Measurements from ENCODE around the gene SYT8.
"Not testable (repeated sequence)": the region's sequence is repeated elsewhere in the genome, so short reads cannot be mapped to it uniquely, and the experiment has no call there.

The SYT8 gene

DNA sequence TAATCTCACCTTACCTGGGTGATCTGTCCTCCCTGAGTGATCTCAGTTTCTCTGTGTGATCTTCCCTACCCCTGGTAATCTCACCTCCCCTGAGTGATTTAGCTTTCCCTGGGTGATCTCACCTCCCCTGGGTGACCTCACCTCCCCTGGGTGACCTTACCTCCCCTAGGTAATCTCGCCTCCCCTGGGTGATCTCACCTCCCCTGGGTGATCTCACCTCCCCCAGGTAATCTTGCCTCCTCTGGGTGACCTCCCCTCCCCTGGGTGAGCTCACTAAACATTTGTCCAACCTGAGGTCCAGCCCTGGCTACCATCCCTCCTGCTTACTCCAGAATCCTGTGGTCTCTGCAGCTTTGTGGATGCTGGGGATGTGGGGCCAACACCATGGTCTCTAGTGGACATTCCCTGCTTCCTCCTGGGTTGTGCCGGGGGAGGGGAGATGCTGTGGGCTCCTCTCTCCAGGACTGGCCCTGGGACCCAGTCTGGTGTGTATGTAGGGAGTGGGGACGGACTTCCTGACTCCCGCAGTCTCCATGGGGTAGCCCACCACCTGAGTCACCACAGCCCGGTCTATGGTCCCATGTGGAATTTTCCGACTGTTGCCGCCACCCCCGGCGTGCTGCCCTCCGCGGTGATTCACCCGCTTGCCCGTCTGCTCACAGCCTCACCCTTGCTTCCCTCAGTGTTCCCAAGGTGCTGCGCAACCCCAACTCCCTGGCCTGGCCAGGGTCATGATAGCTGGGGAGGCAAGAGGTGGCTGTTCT lies 28.0 kb downstream of the SYT8 start:
- no peak for DNase-seq

DNA sequence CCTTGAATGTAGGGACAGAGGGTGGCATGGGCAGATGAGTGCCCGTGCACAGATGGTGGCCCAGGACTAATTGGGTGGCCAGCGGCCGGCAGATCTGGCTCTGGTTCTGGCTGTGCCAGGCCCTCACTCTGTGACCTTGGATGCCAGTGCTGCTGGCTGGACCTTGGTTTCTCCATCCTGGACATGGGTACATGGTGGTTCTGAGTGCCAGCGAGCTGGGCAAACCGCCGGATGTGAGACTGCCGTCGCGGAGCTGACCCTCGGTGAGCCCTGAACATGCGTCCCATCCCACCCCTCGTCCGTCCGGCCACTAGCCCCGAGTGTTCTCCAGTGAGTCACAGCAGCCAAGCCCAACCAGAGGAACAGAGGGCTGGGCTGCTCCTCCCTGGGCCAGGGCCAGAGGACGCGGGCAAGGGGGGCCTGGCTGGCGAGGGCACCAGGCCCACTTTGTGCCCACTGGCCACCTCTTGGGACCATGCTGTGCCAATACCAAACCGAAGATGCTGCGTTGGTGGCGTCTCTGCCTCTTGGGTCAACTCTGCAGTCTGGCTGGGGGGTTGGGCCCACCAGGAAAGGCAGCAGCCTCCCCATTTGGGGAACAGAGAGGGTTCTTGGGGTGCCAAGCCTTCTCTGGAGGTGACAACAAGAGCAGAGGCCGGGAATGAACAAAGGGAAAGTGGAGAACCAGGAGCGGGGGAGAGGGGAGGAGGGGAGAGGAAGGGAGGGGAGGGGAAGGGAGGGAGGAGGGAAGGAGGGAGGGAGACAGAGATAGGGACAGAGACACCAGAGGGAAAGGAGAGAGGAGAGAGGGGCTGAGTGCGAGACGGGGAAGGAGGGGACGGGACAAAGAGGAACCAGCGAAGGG lies 28.8 kb downstream of the SYT8 start:
- no peak for DNase-seq

DNA sequence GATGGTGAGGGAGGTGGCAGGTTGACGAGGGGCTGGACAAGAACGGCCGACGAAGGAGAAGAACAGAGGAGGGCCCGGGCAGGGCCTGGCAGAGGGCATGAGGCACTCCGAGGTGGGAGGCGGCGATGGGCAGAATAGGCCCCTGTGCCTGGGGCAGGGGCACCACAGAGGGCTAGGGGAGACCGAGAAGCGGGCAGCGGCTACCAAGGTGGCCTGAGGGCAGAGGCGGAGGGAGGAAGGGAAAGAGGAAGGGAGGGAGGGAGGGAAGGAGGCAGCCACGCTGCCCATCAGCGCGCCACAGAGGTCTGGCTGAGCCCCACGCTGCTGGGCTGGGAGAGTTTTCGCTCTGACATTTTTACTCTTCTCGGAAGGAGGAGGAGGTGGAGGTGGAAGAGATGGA lies 29.4 kb downstream of the SYT8 start:
- no peak for DNase-seq

DNA sequence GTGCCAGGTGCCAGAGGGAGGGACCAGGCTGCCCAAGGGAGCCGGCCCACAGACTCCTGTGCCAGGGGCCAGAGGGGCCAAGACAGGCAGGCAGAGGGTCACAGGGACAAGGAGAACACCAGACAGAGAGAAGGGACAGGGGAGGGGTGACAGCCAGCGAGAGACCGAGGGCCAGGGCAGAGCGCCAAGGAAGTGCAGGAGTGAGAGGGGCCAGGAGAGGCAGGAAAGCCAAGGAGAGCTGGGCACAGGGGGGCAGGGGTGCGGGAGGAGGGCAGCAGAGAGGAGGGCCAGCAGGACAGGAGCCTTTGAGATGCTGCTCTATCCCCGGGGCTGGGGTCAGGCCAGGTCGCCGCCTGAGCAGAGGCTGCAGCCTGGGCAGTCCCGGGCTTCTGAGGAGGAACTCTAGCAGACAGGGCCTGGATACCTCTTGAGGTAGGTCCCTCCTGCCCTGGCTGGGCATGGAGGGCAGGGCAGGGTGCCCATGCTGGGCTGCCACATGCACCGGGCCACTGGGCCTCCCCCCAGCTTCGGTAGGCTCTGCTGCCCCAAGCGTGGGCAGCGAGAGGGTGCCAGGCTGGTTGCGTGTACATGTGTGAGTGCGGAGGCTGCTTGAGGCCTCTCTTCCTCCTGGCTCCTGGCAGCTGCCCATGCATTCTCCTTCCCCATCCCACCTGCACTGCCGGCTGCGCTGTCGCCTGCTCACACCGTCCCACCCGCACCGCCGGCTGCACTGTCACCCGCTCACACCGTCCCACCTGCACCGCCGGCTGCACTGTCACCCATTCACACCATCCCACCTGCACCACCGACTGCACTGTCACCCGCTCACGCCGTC lies 30.3 kb downstream of the SYT8 start:
- no peak for DNase-seq

DNA sequence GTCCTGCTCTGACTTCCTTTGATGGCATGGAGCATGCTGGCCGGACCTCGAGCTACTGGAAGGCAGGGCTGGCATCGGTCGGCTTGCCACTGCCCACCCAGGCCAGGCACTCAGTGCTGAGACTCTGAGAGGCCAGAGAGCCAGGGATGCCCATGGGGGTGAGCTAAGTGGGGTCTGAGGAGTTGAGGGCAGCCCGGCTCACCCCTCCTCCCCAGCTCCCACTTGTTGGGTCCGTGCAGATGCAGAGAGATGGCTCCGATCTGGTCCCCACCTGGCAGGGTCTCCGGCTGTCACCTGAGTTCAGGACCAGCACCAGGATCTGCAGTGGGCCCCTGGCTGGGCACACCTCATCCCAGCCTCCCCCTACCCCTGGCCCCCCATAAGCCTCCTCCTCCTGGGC lies 31.4 kb downstream of the SYT8 start:
- DNase-seq = no peak

DNA sequence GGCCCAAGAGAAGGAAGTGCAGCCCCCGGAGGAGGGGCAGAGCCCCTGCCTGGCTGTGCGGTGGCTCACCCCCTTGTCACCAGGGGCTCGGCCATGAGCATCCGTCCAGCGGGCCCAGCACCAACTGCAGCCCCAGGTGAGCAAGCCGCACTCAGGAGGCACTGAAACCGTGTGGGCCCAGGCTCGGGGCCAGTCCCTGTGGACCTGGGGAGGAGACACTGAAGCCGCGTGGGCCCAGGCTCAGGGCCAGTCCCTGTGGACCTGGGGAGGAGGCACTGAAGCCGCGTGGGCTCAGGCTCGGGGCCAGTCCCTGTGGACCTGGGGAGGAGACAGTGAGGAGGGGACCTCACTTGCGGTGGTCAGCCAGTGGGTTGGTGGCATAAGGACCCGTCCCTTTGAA lies 32.0 kb downstream of the SYT8 start:
- DNase-seq = no peak

DNA sequence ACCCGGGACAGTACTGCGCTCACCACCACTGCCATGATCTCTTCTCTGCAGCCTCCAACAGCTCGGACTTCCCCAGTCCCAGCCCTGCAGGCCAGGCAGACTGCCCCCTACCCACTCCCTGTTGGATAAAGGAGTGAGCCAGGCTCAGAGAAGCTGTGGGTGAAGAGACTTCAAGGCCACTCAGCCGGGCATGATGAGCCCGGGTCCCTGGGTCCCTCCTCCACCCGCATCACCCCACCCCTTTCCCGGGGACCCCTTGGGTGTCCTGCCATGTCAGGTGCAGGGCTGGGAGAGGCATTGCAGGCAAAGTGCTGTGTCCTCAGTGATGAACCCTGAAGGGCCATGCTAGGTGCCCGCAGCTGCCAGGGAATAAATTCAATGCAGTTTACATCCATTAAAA lies 32.6 kb downstream of the SYT8 start:
- DNase-seq = no peak

DNA sequence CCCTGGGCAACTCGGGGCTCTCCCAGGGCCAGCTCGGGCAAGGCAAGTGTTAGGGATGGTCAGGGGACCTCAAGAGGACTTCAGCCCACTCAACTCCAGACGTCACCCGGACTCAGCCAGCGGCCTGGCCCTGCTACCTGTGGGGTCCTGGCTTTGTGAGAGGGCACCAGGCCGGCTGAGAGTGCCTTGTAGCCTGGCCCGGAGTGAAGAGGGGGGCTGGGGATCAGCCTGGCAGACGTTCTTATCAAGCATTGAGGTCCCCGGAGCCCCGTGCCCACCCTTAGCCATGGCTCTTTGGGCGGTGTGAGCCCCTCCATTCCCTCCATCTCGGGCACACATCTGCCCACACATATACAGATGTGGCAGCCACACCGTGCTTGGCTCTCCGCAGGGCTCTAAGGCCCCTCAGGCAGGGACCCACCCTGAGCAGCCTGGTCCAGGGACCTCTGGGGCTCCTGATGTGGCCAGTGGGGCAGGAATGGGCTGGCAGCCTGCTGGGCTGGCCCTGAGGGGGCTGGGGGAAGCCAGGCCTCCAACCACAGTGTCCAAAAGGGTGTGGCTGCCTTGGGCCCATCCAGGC lies 33.4 kb downstream of the SYT8 start:
- DNase-seq = no peak

DNA sequence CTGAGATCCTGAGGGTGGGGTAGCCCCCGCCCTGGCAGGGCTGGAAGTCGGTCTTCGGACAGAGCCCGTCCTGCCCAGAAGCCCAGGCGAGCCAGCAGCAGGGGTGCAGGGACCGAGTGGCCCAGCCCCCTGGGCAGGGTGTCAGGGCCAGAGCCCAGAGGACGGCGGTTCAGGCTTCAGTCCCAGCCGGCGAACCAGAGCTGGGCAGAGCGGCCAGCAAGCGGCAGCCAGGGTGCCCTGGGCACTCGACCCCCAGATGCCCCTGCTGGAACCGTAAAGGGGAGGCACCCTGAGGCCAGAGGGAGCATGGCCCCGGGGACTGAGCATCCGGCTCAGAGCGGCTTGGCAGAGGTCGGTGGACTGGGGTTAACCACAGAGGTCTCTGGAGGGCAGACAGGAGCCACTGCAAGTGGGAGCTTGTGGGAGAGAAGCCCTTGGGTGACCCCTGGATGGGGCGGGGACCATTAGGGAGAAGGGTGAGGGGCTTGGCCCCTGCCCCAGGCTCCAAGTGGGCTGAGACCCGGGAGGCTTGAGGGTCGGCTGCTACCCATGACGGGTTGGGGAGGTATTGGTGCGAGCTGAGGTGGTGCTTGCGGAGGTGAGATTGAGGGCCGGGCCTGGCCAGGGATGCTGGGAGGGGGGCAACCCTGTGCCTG lies 34.0 kb downstream of the SYT8 start:
- DNase-seq = no peak

DNA sequence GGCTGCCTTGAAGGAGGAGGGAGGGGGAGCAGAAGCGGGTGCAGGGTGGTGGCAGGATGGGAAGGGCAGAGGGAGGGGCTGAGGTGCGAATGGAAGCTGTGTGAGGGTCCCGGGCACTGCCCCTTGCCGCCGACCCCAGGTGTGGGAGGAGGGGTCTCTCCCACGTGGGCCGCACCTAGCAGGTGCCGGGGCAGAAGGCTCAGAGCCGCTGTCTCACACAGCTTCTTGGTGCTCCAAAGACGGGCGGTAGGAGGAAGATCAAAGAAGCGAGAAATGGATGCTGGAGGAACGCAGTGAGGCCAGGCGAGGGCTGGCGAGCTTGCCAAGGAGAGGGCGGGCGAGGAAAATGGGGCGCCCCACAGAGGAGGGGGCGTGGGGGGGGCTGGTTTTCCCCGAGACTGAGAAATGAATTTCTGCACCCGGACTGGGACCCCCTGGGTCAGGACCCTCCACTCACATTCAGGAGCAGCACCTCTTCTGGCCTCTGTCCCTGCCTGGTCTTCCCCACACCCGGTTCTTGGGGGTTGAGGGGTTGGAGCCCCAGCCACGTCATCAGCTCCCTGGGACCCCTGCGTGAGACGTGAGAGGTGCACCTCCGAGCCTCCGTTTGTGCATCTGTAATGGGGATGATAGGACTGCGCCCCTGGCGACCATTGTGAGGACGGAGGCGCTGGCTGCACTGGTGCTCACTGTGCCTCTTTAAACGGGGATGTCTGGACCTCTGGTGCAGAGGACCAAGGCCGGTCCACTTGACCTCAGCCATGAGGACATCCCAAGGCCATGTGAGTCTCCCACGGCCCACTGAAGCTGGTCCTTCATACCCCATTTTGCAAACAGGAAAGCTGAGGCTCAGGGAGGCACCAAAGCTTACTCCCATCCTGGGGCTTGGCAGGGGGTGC lies 34.9 kb downstream of the SYT8 start:
- no peak for DNase-seq

DNA sequence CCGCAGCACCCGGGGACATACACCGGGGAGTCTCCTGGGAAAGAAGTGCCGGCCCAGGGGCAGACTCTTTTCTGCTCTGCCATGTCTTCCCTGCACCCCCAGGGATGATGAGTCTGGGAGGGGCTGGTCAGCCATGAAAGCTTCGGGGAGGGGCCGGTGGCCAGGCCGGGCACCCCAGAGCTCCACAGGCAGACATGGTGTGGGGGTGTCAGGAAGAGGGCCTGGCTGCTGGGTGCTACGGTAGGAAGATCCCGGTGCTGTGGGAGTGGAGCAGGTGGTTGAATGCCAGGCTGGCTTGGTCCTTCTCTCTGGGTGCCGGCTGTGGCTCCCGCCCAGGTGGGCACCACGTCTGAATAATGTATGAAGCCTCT lies 35.5 kb downstream of the SYT8 start:
- no peak for DNase-seq

DNA sequence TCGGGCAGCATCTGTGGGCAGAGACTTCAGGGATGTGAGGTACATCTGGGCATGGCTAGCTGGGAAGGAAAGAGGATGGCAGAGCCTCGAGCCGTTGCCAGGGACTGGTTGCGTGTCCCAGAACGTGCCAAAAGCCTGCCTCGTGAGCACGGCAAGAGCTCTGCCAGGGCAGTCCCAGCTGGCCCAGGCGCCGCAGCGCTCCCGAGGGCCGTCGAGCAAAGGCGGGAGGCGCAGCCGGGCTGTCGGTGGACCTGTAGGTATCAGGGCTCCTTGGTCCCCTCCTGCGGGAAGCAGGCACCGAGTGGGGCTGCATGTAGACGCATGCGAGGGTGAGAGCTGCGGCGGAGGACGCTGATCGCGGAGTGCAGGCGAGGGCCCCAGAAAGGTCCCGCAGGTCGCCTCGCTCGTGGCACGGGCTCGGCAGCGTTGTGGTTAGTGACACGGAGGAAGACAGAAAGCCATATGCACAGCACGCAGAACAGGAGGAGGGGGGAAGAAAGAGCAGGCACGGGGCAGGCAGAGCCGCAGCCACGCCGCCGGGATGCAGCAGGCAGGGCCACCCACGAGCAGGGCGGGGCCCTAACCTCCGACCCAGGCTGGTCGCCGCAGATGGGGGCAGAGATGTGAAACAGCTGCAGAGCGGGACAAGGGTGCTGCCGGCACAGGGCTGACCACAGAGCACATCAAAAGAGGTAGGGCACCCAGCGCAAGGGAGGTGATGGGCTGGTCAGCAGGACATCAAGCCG lies 36.1 kb downstream of the SYT8 start:
- no peak for DNase-seq

DNA sequence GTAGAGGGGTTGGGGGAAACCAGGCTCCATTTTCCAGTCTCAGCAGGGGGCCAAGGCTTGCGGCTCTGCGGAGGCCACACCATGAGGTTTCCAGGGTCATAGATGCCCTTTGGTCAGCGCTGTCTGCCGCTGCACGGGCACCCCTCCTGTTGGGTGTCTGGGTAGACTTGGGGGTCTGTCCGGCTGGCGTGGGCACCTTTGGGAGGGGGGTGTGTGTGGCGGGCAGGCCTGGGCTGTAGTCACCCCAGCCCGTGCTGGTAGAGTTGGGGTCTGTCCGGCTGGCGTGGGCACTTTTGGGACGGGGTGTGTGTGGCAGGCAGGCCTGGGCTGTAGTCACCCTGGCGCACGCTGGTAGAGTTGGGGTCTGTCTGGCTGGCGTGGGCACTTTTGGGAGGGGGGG lies 36.7 kb downstream of the SYT8 start:
- no peak for DNase-seq

DNA sequence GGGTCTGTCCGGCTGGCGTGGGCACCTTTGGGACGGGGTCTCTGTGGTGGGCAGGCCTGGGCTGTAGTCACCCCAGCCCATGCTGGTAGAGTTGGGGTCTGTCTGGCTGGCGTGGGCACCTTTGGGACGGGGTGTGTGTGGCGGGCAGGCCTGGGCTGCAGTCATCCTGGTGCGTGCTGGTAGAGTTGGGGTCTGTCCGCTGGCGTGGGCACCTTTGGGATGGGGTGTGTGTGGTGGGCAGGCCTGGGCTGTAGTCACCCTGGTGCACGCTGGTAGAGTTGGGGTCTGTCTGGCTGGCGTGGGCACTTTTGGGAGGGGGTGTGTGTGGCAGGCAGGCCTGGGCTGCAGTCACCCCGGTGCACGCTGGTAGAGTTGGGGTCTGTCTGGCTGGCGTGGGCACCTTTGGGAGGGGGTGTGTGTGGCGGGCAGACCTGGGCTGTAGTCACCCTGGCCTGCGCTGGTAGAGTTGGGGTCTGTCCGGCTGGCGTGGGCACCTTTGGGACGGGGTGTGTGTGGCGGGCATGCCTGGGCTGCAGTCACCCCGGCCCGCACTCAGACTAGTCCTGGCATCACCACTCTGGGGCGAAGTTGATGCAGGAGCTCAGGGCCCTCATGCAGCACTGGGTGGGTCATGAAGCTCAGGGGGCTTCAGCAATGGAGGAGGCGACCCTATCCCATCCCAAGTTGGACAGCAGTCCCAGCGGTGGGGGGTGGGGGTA lies 37.6 kb downstream of the SYT8 start:
- no peak for DNase-seq

DNA sequence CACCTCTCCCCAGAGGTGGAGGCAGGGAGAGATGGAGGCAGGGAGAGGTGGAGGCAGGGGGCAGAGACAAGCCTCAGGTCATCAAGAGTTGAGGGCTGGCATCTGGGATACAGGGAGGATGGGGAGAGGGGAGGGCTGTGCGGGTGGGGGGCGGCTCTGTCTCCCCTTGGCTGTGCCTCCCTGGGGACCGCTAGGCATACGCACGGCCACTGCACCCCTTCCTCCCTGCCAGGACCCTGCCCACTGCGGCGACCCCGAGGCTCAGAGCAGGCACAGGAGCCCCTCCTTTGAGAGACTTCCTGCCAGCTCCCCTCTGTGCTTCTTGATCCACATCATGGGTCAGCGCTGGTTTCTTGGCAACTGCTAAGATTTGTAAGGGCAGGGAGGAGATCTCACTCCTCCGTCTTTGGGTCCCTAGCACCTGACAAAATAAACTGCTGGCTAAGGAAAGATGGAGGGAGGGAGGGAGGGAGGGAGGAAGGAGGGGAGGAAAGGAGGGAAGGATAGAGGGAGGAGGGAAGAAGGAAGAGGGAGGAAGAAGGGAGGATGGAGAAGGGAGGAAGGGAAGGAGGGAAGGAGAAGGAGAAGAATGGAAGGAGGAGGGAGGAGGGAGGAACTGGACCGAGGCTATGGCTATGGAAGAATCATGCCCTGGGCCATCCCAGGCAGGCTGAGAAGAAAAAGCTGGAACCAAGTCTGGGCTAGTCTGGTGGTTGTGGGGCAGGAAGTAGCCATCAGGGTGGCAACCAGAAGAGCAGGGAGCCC lies 38.4 kb downstream of the SYT8 start:
- no peak for DNase-seq

DNA sequence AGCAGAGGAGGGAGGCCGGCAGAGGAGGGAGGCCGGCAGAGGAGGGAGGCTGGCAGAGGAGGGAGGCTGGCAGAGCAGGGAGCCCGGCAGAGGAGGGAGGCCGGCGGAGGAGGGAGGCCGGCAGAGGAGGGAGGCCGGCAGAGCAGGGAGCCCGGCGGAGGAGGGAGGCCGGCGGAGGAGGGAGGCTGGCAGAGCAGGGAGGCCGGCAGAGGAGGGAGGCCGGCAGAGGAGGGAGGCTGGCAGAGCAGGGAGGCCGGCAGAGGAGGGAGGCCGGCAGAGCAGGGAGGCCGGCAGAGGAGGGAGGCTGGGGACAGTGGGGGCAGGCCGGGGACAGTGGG lies 39.0 kb downstream of the SYT8 start:
- DNase-seq = not testable (repeated sequence)

DNA sequence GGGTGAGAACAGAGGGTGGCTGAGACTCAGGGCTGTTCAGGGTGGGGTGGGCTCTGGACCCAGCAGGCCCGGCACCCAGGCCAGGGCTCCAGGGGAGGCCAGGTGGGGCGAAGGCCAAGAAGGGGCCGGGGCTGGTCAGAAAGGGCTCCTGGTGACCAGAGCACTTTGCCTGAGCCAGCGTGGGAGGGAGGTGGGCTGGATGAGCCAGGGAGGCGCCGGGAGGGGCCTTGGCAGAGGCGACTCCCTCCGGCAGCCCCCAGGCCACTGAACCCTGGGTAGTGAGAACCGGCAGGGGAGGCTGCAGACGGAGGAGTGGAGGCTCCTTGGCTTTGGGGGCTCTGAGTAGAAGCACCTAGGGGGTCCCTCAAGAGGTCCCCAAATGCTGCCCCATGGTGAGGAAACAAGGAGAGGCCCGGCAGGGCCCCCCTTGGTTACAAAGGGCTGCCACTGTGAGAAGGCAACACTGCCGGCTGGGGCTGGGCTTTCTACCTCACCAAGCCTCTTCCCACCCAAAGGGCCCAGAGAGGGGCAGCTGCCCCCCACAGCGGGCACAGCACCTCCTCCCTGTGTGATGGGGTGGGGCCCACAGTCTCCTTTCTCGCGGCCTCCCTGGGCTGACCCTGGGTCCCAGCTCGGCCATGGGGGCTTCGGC lies 39.8 kb downstream of the SYT8 start:
- DNase-seq = not testable (repeated sequence)

DNA sequence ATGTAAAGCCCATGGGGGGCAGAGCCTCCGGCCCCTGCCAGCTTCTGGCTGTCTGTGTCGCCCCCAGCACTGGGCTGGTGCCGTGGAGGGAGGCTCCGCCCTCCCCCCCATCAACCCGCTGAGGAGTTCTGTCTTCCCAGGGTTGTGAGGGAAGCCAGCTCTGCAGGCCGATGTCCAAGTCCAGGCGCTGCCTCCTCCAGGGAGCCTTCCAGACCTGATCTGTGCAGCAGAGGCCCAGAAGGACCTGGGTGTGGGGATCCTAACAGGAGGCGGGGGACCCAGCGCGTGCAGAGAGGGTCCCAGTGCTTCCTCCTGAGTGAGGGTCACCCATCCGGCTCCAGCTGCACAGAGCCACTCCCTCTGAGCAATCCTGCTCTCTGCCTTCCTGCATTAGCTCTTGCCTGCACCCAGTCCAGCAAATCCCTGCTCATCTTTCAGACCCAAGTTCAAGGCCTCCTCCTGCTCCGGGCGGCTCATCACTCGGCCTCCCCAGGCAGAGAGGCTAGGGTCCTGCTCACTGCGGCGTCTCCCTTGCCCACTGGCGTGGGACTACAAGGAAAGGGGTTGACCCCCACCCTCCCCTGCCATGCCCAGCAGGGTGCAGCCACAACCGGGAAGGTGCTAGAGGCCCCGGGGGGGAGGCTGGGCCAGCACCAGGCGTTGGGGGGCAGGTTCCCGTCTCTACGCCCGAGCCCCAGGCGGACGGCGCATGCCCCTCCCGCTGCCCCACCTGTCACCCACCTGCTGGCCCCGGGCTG lies 40.5 kb downstream of the SYT8 start:
- DNase-seq = no peak
